SH-SY5Y (cell line): ENCODE measurements around the gene EHMT1.

Experiments
- GATA2 ChIP-seq: IDR thresholded peaks from 2 replicates; pipeline ENCODE4 v1.6.1; 2011; ENCODE audit warnings: mild to moderate bottlenecking, low read depth, low read length
- GATA3 ChIP-seq: IDR thresholded peaks from 2 replicates; pipeline ENCODE4 v1.6.1; 2011; ENCODE audit warnings: low read depth, mild to moderate bottlenecking, low read length, moderate library complexity

GRCh38 chr9:137650259-137650658, 31.5 kb downstream of the EHMT1 start:
- TF ChIP-seq GATA3 (no peak), GATA2 (no peak)
